Middle frontal gyrus (tissue), 1 donor: Measurements from ENCODE around the gene PITX1.

Source experiments
- DNase-seq: peaks from one replicate; pipeline ENCODE4 v3.0.0-alpha.2; 2015; ENCODE audit warnings: low spot score; ENCODE audit errors: extremely low spot score

Gene PITX1

DNA sequence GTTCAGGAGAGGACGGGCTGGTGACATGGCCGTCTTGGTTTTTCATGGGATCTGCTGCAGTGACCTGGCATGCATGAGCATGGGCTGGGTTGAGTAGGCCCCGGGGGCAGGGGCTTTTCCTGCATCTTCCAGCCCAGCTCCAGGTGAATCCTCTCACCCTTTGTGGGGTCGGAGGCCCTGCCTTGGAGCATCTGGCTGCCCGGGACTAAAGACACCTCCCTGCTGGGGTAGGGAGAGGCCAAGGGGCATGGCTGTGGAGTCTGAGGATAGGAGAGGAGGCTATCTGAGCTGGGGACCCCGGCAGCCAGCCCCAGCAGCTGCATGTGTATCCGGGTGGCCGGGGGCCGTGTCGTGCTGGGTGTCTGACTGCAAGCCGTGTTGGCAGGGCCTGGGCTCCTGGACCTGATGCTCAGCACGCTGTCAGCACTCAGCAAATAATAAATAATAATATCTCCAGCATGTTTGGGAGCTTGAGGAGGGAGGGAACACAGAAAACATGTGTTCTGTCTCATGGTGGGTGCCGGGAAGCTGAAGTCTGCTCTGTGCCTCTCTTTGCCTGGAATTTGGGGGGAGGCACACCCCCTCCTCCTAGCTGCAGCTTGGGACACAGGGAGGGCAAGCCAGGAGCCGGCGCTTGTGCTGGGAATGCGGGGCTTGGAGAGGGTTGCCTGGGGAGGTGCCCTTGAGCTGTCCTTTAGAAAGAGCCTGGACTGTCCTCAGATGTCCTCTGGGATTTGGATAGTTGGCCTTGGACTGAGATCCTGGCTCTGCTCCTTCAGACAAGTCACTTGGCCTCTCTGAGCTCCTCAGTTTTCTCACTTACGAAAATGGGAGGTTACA, 28.4 kb upstream of the PITX1 start:
- DNase-seq = no peak

DNA sequence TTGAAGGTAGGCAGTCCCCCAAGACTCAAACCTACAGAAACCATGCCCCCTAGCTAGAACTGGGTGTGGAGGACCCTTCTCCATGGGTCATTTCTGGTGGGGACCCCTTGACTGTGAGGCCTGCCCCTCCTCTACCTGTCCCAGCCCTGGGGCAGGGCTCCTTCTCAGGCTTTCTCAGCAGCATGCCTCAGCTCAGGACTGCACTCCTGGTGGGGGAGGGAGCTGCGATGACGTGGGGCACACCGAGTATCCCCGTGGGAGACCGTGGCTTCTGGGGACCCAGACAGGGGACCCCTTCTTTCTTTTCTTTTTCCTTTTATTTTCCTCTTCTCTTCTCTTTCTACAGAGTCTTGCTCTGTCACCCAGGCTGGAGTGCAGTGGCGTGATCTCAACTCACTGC, 27.0 kb upstream of the PITX1 start:
- DNase-seq = no peak

DNA sequence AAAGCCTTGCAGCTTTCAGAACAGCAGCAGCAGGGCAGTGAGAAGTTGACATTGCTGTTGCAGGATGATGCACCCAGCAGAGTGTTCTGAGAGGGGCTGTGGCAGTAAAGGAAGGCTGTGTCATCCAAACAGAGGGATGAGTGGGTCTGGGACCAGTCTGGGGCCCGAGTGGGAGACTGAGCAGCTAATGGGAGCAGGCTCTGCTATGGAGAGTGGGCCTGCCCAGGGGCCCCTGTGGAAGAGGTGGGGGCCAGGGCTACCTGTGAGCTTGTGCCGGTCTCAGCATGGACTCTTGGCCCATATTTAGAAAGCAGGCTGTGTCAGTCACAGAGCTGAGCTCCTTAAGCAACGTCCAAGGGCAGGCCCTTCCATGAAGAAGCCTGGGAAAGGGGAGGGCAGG, 26.0 kb upstream of the PITX1 start:
- DNase-seq = no peak

DNA sequence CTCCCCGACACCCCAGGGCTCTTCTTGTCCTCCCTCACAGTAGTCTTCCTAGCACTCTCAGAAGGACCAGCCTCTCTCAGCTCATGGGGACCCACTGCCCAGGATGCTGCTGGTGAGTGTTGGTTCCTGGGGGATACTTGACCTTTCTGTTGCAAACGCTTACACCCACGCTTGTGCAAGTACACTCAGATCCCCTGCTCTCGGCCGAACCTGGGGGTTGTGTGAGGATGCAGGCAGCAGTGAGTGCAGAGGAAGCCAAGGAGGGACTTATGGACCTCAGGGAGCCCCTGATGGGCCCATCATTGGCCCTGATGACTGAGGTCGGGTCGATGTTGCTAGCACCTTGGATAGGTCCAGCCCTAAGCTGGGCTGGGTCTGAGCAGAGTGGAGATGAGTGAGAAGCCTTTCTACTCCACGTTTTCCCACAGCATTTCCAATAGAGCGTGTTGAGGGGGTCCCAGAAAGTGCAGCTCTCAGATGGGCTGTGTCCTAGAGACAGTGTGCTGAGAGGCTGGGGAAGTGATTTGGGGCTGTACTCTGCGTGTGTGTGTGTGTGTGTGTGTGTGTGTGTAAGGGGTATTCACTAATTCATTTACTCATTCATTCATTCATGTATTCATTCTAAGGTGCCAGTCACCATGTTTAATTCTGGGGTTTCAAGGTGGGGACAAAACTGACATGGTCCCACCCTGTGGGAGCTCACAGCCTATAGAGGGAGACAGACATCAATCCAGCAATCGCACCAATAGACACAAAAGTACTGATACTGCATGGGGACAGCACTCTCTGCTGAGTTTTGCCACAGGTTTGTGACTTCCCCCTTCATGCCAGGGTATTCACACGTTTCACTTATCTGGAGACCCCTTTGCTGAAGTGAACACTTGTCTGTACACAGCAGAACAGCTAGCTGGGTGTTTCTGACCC, 25.2 kb upstream of the PITX1 start:
- DNase-seq = no peak

DNA sequence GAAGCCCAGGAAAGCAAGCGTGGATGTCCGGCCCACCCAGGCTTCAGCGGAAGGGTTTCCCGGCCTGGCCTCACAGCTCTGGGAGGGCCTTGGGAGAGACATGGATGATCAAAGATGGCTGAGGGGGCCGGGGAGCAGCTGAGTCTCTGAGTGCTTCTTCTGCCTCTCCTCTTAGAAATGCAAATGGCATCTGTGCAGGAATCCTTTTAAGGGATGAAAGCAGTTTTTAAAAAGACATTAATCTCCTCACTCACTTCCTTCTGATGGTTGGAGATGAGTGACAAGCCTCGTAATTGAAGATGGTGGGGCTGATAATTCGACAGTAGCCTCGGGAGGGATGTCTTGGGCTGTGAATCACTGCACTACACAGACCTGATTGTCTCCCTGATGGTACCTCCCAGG, 24.3 kb upstream of the PITX1 start:
- no peak for DNase-seq

DNA sequence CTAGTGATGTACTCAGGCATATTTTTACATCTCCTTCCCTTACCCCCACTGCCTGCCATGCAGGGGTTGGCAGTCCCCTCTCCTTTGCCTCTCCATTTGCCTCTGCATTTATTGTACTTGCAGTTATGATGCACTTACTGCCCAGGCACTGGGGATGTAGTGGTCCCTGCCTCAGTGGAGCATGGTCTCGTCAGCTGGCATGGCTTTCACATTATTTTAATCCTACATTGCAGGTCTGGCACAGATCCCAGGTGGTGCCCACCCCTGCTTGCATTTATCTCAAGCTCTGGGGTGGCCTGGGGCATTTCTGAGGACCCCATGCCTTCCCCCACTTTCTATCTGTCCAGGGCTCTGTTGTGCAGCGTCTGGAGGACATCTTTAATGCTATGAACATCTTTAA, 23.2 kb upstream of the PITX1 start:
- DNase-seq = no peak

DNA sequence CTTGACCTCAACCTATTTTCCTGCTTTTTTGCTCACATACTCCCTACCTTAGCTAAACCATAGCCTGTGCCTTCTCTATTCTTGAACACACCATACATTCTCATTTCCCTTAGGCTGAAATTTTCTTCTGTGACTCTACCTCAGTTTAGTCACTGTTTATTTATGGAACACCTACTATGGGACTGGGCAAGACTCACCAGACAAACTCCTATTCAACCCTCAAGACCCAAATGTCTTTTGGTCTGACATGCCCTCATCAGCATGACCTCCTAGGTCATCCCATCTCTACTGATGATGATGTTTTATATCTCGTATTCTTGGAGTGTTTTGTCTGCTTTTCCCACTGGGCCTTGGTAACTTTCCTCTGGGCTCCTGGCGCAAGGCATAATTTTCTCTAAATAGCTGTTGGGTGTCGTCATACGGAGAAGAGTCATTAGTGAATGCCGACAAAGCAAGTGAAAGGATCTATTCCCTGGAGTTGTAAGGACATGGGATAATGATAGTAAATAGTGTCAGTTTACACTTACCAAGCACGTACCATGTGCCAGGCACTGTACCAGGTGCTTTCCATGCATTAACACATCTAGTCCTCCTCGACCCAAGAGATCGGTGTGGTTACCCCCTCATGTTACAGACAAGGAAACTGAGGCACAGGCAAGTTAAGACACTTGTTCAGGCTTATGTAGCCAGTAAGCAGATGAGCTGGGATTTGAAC, 22.4 kb upstream of the PITX1 start:
- no peak for DNase-seq

DNA sequence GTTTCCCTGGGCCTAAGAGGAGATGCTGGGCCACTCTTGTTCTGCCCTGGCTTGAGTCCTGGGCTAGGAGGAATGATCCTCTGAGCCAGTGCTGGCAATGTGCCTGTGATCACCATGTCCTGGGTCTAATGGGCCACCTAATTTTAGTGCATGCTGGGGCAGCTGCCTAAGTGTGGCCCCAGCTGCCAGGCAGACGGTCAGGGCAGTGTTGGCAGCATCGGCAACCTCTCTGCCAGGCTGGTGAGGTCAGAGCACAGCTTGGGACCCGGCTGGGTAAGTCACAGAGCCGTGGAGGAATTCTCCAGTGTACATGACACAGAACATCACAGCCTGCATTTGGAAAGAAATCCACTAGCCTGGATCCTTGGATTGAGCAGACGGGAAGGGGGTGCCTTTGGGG, 21.4 kb upstream of the PITX1 start:
- DNase-seq = no peak

DNA sequence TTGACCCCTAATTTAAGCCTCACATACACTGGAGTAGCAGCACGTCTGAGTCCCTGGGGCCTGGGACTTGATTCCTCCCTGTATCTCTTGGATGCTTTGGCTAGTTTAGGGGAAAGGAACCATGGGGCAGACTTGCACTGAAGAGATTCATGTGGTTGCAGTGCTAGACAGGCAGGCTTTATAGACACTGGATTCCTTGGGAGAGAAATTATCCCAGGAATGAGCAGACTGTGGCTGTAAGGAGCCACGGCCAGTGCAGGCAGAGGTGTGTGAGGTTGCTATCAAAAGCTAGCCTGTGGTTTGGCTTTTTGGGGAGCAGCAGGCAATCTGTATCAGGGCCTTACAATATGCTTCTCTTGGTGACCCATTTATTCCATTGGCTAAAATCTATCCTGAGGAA, 20.5 kb upstream of the PITX1 start:
- DNase-seq = no peak

DNA sequence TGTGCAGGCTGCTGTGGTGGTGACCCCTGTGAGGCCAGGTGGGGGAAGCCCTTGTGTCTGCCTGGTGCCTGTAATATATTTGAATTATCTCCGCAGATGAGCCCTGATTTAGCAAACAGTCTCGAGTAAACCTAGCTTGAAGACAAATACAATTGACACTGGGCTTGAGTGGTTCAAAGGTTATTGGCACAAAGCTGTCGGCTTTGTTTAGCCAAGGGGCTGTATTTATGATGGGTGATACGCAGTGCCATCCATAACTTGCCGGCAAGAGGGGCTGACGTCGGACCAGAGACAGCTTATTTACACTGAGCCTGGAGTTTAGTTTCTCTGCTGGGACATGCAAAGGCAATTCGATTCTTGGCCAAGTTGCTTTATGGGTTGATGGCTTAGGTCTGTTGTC, 20.0 kb upstream of the PITX1 start:
- DNase-seq = no peak

DNA sequence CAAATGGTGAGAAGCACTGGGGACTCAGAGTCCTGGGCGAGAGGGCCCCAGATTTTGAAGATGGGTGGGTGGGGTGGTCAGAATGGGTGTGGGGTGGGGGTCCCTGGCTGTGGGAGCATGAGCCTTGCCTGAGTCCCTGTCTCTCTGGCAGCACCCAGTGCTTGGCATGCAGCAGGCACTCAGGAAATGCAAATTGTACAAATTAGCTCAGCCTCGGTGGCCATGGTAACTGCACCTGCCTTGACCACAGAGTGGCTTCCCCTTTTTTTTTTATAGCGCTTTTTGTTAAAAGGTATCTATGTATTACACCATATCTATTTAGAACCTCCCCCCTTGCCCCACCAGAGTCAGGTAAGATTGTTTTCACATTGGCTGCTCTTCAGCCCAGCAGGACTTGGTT, 19.2 kb upstream of the PITX1 start:
- DNase-seq = no peak

DNA sequence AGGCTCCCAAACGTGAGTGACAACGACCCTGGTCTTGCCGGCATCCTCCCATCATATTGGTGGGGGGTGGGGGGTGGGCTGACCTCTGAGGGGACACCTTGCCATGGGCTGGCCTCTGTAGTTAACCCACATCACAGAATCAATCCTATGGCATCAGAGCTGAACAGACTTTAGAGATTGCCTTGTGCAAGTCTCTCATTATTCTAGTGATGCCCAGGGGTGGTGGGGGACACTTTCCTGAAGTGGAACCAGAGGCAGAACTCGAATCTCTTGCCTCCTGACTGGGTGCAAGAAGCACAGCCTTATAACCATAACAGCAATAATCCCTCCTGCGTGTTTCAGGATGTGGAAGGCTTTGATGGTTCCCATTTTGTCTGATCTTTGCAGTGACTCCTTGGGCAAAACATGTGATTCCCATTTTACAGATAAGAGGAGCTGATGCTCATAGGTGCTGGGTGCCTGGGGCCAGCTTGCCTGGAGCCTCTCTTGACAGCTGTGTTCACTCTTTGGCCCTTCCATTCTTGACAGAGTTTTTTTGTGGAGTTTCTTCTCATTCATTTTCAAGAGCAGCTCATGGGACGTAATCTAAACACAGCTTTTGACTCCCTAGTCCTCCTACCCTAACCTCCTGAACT, 18.6 kb upstream of the PITX1 start:
- DNase-seq = no peak

DNA sequence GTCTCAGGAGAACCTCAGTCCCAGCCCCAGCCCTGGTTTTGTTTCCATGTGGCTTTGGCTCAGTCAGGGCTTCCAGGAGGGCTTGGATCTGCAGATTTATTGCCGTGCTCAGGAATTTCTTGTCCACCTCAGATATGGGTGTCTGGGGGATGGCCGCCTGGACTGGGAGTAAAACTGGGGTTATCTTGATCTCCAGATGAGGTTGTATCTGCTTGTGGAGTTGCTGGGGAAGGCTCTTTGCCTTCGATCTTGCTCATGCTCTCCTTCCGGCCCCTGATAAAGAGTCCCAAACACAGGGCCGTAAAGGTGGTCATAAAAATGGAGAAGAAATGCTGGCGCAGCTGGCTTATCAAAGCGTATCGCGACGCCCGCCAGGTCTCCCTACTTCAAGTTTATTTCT, 17.8 kb upstream of the PITX1 start:
- no peak for DNase-seq

DNA sequence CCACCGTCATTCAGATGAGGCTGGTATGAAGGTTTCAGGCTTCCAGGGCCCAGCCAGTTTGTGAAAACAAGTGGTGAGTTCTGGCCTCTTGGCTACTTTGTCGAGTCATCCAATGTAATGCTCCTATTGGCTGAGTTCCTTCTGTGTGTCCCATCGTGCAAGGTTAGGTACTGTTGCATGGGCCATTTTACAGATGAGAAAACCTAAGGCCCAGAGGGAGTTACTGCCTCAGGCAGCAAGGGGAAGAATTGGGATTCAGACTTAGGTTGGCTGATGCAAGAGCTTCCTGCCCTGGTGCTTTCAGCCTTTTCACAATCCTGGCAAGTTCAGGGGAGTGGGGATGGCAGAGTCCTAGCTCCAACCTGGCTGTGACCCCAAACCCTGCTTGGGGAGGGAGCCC, 17.4 kb upstream of the PITX1 start:
- DNase-seq = no peak

DNA sequence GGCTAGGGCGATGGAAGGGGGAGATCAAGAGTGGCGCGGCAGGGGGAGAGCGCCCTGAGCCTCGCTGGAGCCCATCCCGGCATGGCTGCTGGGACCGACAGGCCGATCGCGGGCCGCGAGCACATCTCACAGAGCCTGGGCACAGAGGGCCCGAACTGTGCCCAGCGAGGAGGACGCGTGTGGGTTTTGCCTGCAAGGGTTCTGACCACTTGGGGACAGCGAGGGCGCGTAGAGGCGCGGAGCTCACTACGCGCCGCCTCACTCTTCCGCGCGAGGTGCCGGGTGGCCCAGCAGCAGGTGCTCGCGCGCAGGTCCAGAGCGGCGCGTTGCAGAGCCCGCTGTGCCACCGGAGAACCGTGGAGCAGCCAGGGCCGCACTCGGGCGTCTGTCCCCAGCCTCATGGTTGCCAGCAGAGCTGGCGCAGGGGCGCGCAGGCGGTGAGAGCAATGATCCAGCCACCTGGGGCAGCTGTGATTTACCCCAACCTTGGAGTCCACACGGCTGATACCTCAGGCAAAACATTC, 16.3 kb upstream of the PITX1 start:
- no peak for DNase-seq

DNA sequence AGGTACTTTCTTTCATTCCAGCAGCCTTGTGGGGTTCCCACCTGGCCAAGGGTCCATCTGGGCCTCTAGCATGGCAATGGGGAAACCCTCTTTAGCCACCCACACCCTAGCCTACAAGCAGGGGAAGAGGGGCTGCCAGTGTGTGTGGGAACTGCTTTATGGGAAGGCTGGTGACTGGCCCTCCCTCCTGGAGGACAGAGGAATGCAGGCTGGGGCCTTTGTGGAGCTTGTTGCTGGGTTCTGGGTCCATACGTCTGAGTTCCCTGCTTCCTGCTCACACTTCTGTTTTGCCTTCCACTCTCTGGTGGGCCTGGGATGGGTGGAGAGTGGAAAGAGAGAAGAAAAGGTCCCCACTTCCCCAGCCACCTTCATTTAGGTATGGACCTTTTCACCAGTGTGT, 14.9 kb upstream of the PITX1 start:
- no peak for DNase-seq

DNA sequence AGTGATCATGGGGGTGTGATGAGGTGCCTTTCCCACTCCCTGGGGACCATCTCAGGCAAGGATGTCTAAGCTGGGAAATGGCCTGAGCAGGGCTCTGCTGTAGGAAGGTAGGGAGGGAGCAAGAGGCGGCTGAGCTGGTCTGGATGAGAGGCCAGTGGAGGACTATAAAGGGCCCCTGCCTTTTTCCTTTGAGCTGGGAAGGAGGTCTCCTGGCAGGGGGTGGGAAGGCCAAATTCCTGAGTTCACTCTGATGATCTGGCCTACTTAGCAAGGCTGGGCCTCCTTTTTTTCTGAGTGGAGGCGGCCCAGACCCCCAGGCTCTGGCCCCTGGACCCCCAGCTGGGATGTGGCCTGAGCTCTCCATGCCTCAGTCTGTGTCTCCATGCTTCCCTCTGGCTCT, 14.3 kb upstream of the PITX1 start:
- no peak for DNase-seq

DNA sequence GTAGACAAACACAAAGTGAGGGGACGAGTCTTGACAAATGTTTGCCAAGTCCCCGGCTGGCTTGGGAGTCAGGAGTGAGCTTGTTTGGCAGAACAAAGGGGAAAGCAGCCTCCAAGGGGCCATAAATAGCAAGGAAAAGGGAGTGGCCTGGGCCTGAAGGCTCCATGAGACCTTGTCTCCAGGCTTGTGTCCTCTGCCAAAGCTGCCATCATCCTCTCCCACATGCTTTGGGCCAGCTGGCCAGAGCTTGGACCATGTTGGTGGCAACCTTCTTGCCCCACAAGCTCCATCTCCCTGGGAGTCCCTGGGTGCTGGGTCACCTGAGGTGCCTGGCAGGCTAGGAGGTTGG, 13.3 kb upstream of the PITX1 start:
- no peak for DNase-seq

DNA sequence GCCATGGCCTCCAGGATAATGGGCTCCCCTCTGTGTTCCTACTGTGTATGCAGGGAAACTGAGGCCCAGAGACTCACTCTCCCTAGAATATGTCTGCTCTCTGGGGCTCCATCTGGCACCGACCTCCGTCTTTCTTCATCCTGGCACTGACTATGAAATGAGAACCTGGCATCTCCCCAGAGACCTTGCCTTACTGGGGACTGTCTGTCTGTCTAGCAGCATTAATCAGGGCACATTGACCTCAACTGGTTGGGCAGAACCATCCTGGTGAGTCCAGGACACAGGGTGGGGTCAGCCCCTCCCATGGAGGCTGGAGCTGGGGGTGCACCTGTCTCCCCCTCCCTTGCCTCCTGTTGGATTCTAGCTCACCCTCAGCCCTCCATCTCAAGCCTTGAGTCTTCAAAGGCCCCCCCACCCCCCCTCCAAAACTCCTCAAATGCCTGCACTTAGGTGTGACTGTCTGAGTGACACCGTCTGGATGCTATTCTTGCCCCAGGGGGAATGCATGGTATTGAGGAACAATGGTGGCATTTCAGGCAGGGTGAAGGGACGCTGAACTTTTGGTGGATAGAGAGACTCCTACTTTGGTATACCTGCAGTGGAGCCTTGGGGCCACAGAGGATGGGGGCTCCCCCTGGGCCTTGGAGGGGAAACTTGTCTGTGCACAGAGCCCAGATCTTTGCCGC, 12.8 kb upstream of the PITX1 start:
- DNase-seq = no peak

DNA sequence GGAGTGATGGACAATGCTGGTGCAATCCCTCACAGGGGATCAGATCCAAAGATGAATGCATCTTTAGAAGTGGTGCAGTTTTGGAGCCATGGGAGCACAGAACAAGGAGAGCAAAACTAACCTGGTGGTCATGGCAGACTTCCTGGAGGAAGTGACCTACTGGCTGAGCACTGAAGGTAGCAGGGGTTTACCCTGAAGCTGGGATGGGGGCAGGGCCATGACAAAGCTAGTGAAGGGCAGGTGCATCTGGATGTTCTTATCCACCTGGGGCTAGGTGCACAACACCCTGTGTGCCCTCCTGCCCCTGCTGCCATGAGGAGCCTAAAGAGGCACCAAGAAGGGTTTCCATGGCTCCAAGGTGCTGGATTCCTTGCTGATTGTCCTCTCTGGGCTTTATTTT, 11.5 kb upstream of the PITX1 start:
- DNase-seq = no peak

DNA sequence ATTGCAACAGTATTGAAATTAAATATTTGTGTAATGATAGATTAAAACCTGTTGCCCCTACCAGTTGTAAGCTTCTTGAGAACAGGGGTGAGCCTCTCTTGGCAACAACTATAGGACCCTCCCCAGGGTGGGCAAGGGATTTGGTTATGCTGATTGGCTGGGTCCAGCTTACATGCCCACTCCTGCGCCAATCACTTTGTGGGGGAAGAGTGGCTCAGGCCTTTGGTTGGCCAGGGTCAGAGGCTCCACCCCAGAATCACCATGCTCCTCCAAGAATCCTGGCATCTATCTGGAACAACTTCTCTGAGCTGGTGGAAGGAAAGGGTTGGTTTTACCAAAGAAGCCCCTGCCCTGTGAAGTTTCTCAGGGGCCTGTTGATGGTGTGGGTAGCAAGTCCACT, 8.6 kb upstream of the PITX1 start:
- no peak for DNase-seq
